Esophagus mucosa (tissue), 1 donor: ENCODE measurements around the gene HMGXB3. TPM values are rescaled to one million over a fixed set of nuclear protein-coding genes. Genes with fewer than 3 reads are reported as not detected.

Experiments
- ATAC-seq: fragments of 200-7000 bp; cut with Tn5 transposase; one replicate; pipeline ENCODE4 v1.9.1; 2020
- total RNA-seq: library from RNA; stranded (reverse); gene quantifications from one replicate; pipeline ENCODE4 v1.2.4, GENCODE V29; 2023
- donor health status: DM: yes; HTN: yes; CAD: no.

The HMGXB3 gene
- total RNA-seq, 1 donor from 2014 or later = 13.4 TPM

- ATAC-seq = no peak
Measured at GRCh38 chr5:149982505-149982904, 18.0 kb upstream of the HMGXB3 start.

- no peak for ATAC-seq
Measured at GRCh38 chr5:149988126-149988525, 12.4 kb upstream of the HMGXB3 start.

GRCh38 chr5:149990518-149991376, 9.8 kb upstream of the HMGXB3 start:
- peak; percentile 90 for ATAC-seq

- ATAC-seq = no peak
Measured at GRCh38 chr5:149993471-149993870, 7.1 kb upstream of the HMGXB3 start.

- ATAC-seq = no peak
Measured at GRCh38 chr5:149995385-149996204, 4.9 kb upstream of the HMGXB3 start.

GRCh38 chr5:149996205-149996890, 4.2 kb upstream of the HMGXB3 start:
- no peak for ATAC-seq

- ATAC-seq = no peak
Measured at GRCh38 chr5:149998281-149998680, 2.3 kb upstream of the HMGXB3 start.

GRCh38 chr5:149999359-149999758, 1.2 kb upstream of the HMGXB3 start:
- peak; percentile 34 for ATAC-seq

GRCh38 chr5:149999866-150000255, 678 bp upstream of the HMGXB3 start:
- ATAC-seq = peak; percentile 67

GRCh38 chr5:150000990-150001659, 586 bp downstream of the HMGXB3 start:
- ATAC-seq = peak; percentile 58

GRCh38 chr5:150001660-150002486, 1.3 kb downstream of the HMGXB3 start:
- peak; percentile 65 for ATAC-seq

GRCh38 chr5:150006318-150006717, 5.8 kb downstream of the HMGXB3 start:
- no peak for ATAC-seq

GRCh38 chr5:150007050-150007449, 6.5 kb downstream of the HMGXB3 start:
- ATAC-seq = no peak

GRCh38 chr5:150009671-150010387, 9.3 kb downstream of the HMGXB3 start:
- ATAC-seq = peak; percentile 32

- no peak for ATAC-seq
Measured at GRCh38 chr5:150013931-150014330, 13.4 kb downstream of the HMGXB3 start.

- ATAC-seq = no peak
Measured at GRCh38 chr5:150014456-150014855, 13.9 kb downstream of the HMGXB3 start.

- no peak for ATAC-seq
Measured at GRCh38 chr5:150015415-150015814, 14.9 kb downstream of the HMGXB3 start.

GRCh38 chr5:150016537-150016936, 16.0 kb downstream of the HMGXB3 start:
- no peak for ATAC-seq

- ATAC-seq = peak; percentile 10
Measured at GRCh38 chr5:150017226-150018005, 16.9 kb downstream of the HMGXB3 start.

GRCh38 chr5:150020249-150020648, 19.7 kb downstream of the HMGXB3 start:
- ATAC-seq = no peak
